GM18861 (cell line): ENCODE results near the gene CSF1R.
A peak's percentile ranks its signal among the peaks of the same experiment; 100 is the strongest.
"Not testable (repeated sequence)": the region's sequence is repeated elsewhere in the genome, so short reads cannot be mapped to it uniquely, and the experiment has no call there.

Experiments
- ATAC-seq: cut with Tn5 transposase; IDR thresholded peaks from one replicate; pipeline ENCODE4 v1.9.1; 2021; ENCODE audit not compliant: unreplicated experiment

Gene CSF1R

DNA sequence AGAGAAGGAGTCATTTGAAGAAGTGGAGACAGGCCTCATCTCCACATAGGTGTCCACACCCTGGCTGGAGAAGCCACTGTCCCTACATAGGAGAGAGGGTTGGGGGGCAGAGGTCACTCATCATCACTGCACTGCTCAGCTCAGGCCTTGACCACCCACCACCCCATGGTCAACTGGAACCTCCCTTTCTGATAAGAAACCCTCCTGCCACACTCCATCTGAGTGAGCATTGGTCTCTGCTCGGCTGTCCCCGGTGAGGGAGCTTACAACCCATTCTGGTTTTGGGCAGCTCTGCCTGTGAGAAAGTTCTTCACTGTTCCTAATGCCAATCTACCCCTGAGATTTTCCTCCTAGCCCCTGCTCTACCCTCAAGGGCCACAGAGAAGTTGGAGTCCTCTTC, 28.8 kb downstream of the CSF1R start:
- no peak for ATAC-seq

DNA sequence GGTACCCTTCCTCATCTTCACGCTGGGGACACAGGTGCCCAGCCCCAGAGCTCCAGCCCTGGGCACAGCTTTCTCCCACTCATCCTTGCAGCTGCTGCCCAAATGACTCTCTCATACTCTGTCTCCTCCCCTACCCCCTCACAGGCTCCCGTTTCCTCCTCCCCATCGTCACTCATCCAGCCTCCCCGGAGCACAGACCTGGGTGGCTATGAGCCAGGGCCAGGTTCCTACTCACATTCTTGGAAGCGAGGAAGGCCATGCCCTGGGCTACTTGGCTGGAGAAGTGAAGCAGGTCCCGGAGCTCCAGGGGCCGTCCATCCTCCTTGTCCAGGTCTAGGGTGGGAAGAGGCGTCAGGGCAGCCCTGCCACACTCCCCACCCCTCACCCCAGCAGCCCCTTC, 29.3 kb downstream of the CSF1R start:
- no peak for ATAC-seq

DNA sequence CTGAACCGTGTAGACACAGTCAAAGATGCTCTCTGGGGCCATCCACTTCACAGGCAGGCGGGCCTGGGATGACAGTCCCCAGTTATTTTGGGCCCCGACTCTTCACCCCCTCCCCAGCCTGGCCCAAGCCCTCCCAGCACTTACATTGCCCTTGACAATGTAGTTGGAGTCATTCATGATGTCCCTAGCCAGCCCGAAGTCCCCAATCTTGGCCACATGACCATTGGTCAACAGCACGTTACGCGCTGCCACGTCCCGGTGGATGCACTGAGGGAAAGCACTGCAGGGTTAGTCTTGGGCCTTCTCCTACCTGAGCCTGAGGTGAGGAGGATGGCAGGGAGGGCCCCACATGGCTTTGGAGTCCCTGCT, 30.3 kb downstream of the CSF1R start:
- ATAC-seq: no peak

DNA sequence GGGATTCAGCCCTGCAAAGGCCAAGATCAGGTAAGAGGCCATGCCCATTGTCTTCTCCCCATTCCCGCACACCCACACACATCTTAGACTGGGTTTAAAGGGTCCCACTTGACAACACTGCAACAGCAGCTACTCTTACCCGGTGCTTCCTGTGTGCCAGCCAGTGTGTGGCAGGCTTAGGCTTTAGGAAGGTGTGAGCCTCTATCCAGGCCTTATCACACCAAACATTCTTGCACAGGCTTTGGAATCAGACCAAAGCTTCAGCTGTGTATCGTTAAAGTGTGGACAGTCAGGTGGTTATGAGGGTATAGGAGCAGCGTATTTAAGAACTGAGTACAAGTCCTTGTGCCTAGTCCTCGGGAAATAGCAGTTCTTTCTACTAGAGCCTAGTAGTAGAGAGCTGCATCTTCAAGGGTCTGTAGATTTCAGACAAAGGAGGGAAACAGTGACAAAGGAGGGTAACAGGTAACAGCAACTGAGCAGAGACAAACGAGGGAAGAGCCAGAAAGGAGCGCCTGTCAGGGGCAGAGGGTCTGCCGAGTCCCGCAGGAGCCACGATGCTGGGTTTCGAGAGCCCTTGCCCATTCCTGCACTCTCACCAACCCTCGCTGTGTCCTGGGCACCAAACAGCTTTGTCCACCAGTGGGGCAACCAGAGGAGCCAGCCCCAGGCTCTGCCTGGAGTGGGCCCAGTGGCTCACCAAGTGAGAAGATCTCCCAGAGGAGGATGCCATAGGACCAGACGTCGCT, 30.9 kb downstream of the CSF1R start:
- no peak for ATAC-seq

- ATAC-seq: no peak
Observed at GRCh38 chr5:150054569-150054968, 31.8 kb downstream of the CSF1R start.

- ATAC-seq: no peak
Observed at GRCh38 chr5:150053713-150054392, 32.5 kb downstream of the CSF1R start.

DNA sequence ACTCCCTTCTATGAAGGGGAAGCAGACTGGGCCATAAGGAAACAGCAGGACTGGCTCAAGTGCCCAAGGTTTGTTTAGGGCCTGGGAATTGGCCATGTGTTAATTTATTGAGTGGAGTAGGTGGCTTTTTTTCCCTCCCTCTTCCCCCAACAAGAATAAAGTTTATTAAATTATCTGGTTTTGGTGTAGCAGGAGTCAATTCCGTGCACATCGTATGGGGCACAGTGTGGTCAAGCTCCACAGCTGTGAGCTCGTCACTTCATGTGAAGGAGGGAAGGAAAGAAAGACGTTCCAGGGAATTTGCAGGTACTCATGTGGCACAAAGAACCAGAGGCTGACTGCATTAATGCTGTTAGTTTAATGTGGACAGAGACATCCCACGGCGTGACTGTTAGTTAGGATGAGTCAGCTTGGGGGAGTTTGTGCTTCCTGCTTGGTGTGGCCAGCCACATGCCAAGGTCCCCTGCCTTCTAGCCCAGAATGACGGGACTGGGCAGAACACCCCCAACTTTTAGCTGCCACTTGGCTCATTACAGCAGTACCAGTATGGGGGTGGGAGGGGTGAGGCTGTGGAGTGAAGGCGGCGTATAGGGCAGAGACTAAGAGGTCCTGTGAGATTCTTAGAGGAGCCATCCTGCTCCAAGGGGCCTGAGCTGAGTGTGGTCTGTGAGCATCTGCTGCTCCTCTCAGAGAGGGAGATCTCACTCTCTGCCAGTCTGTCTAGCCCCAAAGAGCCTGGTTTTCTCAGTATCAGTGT, 33.2 kb downstream of the CSF1R start:
- no peak for ATAC-seq

GRCh38 chr5:150052226-150052955, 34.0 kb downstream of the CSF1R start:
- ATAC-seq: no peak

DNA sequence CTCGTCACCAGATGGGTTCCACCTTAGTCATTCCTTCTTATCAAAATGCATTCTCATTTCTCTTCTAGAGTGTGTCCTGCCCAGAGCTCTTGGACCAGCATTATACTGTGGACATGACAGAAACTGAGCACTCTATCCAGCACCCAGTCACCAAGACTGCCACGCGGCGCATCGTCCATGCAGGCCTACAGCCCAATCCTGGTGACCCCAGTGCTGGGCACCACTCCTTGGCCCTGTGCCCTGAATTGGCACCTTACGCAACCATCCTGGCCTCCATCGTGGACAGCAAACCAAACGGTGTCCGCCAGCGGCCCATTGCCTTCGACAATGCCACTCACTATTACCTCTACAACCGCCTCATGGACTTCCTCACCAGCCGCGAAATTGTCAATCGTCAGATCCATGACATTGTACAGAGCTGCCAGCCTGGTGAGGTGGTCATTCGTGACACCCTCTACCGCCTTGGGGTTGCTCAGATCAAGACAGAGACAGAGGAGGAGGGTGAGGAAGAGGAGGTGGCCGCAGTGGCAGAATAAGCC, 34.6 kb downstream of the CSF1R start:
- no peak for ATAC-seq

- ATAC-seq: not testable (repeated sequence)
Observed at GRCh38 chr5:150050172-150050811, 36.1 kb downstream of the CSF1R start.

GRCh38 chr5:150046031-150046430, 40.3 kb downstream of the CSF1R start:
- no peak for ATAC-seq

GRCh38 chr5:150045549-150045948, 40.8 kb downstream of the CSF1R start:
- ATAC-seq: no peak

DNA sequence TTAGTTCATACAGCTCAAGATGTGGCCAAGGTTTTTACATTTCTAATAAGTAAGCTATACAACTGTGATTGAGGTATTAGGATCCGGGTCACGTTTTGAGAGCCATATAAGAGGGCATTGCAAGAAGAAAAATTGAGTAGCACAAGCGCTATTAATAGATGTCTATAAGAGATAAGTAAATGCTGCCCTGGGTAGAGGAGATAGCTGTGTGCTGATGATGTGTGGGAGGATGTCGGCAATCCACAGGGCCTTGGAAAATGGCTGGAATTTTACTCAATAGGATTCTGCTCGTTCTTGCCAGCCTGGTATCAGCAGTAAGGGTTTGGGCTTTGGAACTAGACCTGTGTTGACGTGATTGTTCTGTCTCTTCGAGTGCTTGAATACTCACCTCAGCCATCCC, 41.6 kb downstream of the CSF1R start:
- no peak for ATAC-seq

DNA sequence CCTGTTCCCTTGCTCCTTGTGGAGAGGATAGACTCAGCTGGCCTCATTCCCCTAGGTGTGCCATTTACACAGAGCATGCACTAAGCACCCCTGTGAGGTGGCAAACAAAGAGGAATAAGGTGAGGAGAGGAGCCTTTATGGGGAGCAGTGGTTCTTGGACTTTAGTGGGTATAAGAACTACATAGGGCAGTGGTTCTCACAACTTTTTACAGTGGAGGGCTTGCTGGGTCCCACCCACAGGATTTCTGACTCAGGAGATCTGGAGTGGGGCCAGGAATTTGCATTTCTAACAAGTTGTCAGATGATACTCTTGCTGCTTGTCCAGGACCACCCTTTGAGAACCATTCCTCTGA, 42.0 kb downstream of the CSF1R start:
- ATAC-seq: no peak

- ATAC-seq: no peak
Observed at GRCh38 chr5:150043657-150044328, 42.6 kb downstream of the CSF1R start.

DNA sequence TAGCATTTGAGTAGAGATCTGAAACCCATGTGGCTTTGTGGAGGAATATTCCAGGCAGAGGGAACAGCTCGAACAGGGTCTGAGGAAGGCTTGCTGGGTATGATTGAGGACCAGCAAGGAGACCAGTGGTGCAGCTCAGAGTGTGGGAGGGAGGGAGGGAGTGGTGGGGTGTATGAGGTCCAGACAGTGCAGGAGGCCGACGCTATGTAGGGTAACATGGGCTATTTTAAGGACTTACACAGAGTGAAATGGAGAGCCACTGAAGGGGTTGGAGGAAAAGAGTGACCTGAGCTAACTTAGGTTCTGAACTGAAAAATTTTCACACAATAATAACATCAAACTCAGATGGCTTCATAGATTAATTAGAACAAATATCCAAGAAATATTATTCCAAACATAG, 43.9 kb downstream of the CSF1R start:
- ATAC-seq: no peak

GRCh38 chr5:150038547-150038946, 47.8 kb downstream of the CSF1R start:
- ATAC-seq: no peak

DNA sequence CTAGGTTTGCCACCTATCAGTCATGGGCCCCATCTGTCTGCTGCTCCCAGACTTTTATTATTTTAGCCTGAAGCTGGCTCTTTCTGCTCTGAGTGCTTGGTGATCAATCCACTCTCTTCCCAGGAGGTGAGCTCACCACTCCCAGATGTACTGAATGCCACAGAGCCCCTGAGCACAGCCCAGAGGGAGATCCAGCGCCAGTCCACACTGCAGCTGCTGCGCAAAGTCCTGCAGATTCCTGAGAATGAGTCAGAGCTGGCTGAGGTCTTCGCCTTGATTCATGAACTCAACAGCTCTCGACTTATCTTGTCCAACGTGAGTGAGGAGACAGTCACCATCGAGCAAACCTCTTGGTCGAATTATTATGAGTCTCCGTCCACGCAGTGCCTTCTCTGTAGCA, 49.8 kb downstream of the CSF1R start:
- no peak for ATAC-seq

GRCh38 chr5:150035139-150035895, 51.0 kb downstream of the CSF1R start:
- peak; percentile 96 for ATAC-seq
